Smooth muscle cell (in vitro differentiated cells): ENCODE measurements around the gene MRPL49. TPM values are rescaled to one million over a fixed set of nuclear protein-coding genes. Genes with fewer than 3 reads are reported as not detected.

Source experiments
- DNase-seq: peaks from one replicate; lab custom pipeline; 2025; ENCODE audit not compliant: unreplicated experiment; lab: John Stamatoyannopoulos, UW
- H2AFZ ChIP-seq: fragments of 200-600 bp; sonication (generic); 2 replicates; pipeline ENCODE4 v1.6.0; 2016; ENCODE audit warnings: antibody characterized with exemption, low read depth, mild to moderate bottlenecking
- H3F3A ChIP-seq: fragments of 200-600 bp; sonication (generic); 2 replicates; pipeline ENCODE4 v1.6.0; 2017; ENCODE audit warnings: antibody characterized with exemption, low read depth
- H3K27ac ChIP-seq: fragments of 200-600 bp; sonication (generic); 2 replicates; pipeline ENCODE4 v1.5.1; 2016; ENCODE audit warnings: low read depth, mild to moderate bottlenecking
- H3K27me3 ChIP-seq: fragments of 200-600 bp; sonication (generic); 2 replicates; pipeline ENCODE4 v1.6.1; 2016; ENCODE audit warnings: low read depth, mild to moderate bottlenecking
- H3K36me3 ChIP-seq: fragments of 200-600 bp; sonication (generic); 2 replicates; pipeline ENCODE4 v1.5.1; 2016; ENCODE audit warnings: low read depth
- H3K4me1 ChIP-seq: fragments of 200-600 bp; sonication (generic); 2 replicates; pipeline ENCODE4 v1.5.1; 2016; ENCODE audit warnings: low read depth
- H3K4me2 ChIP-seq: fragments of 200-600 bp; sonication (generic); 2 replicates; pipeline ENCODE4 v1.6.0; 2016; ENCODE audit warnings: mild to moderate bottlenecking
- H3K4me3 ChIP-seq: fragments of 200-600 bp; sonication (generic); 2 replicates; pipeline ENCODE4 v1.5.1; 2016; ENCODE audit warnings: mild to moderate bottlenecking
- H3K79me2 ChIP-seq: fragments of 200-600 bp; sonication (generic); 2 replicates; pipeline ENCODE4 v1.6.0; 2016; ENCODE audit warnings: low read depth, mild to moderate bottlenecking
- H3K9ac ChIP-seq: fragments of 200-600 bp; sonication (generic); 2 replicates; pipeline ENCODE4 v1.6.0; 2016; ENCODE audit warnings: low read depth
- H3K9me3 ChIP-seq: fragments of 200-600 bp; sonication (generic); replicated peaks from 2 replicates; pipeline ENCODE4 v1.5.1; 2016; ENCODE audit warnings: low read depth
- H4K20me1 ChIP-seq: fragments of 200-600 bp; sonication (generic); 2 replicates; pipeline ENCODE4 v1.6.0; 2016; ENCODE audit warnings: low read depth
- WGBS: methylation state at CpG from one replicate; pipeline ENCODE4 v1.1.7; 2016; ENCODE audit warnings: low lambda C conversion rate; 5-methylcytosine and 5-hydroxymethylcytosine counted together
- polyA plus RNA-seq: library from polyadenylated mRNA; unstranded; fragments of >200 nt; fragmentation: Nextera tagmentation; extraction: Ambion mirVana; gene quantifications from 2 replicates; pipeline ENCODE4 v1.2.1, GENCODE V29; 2016
- total RNA-seq: library from RNA; depleted of rRNA; stranded (reverse); fragments of >200 nt; gene quantifications from 2 replicates; pipeline ENCODE4 v1.2.3, GENCODE V29; 2014
- TF ChIP-seq, protein P1 (sequence below): fragments of 200-600 bp; sonication (generic); IDR thresholded peaks from 2 replicates; pipeline ENCODE4 v1.5.1; 2017; ENCODE audit warnings: borderline replicate concordance, mild to moderate bottlenecking, antibody characterized with exemption; ENCODE audit not compliant: insufficient read depth, poor library complexity, severe bottlenecking

Gene MRPL49
- total and polyA plus RNA-seq, 2 experiments from 2014 or later: 43.0 to 55.4 TPM

- H2AFZ ChIP-seq: no peak overlapping the region
- TF ChIP-seq, protein P1, sequence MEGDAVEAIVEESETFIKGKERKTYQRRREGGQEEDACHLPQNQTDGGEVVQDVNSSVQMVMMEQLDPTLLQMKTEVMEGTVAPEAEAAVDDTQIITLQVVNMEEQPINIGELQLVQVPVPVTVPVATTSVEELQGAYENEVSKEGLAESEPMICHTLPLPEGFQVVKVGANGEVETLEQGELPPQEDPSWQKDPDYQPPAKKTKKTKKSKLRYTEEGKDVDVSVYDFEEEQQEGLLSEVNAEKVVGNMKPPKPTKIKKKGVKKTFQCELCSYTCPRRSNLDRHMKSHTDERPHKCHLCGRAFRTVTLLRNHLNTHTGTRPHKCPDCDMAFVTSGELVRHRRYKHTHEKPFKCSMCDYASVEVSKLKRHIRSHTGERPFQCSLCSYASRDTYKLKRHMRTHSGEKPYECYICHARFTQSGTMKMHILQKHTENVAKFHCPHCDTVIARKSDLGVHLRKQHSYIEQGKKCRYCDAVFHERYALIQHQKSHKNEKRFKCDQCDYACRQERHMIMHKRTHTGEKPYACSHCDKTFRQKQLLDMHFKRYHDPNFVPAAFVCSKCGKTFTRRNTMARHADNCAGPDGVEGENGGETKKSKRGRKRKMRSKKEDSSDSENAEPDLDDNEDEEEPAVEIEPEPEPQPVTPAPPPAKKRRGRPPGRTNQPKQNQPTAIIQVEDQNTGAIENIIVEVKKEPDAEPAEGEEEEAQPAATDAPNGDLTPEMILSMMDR: peak; percentile 42
- H3K27me3 ChIP-seq: no peaks in the 10 kb centered on the region
- no peak for DNase-seq
- WGBS: 60% methylated on average over 3 of the region's 3 CpGs
- no peak overlapping the region for H3K27ac ChIP-seq
- peaks cover 7% of the 10 kb centered on the region for H3K4me1 ChIP-seq
- no peak overlapping the region for H3K9ac ChIP-seq
- H3K9me3 ChIP-seq: no peaks in the 10 kb centered on the region
- H3K4me2 ChIP-seq: no peak overlapping the region
- no peaks in the 10 kb centered on the region for H3K36me3 ChIP-seq
- H3F3A ChIP-seq: no peaks in the 10 kb centered on the region
- no peaks in the 10 kb centered on the region for H4K20me1 ChIP-seq
- H3K4me3 ChIP-seq: no peak overlapping the region
- H3K79me2 ChIP-seq: peaks cover 15% of the 10 kb centered on the region
Observed at GRCh38 chr11:65078151-65078550, 44.0 kb upstream of the MRPL49 start.

GRCh38 chr11:65078786-65079342, 43.3 kb upstream of the MRPL49 start:
- WGBS: 95% methylated on average over 9 of the region's 9 CpGs
- H3K9me3 ChIP-seq: no peaks in the 10 kb centered on the region
- no peaks in the 10 kb centered on the region for H4K20me1 ChIP-seq
- H3K27ac ChIP-seq: no peak overlapping the region
- no peak overlapping the region for H3K4me3 ChIP-seq
- no peak overlapping the region for H3K9ac ChIP-seq
- no peak for DNase-seq
- no peaks in the 10 kb centered on the region for H3K36me3 ChIP-seq
- no peak overlapping the region for H2AFZ ChIP-seq
- H3K4me2 ChIP-seq: no peak overlapping the region
- peaks cover 19% of the 10 kb centered on the region for H3K79me2 ChIP-seq
- peaks cover 8% of the 10 kb centered on the region for H3K4me1 ChIP-seq
- TF ChIP-seq, protein P1: no peak
- no peaks in the 10 kb centered on the region for H3K27me3 ChIP-seq
- no peaks in the 10 kb centered on the region for H3F3A ChIP-seq

GRCh38 chr11:65083134-65083833, 38.8 kb upstream of the MRPL49 start:
- H3F3A ChIP-seq: no peaks in the 10 kb centered on the region
- H3K4me3 ChIP-seq: peak overlapping the region; percentile 81
- H3K79me2 ChIP-seq: peaks cover 32% of the 10 kb centered on the region
- peaks cover 11% of the 10 kb centered on the region for H3K4me1 ChIP-seq
- no peak for DNase-seq
- peak overlapping the region; percentile 92 for H2AFZ ChIP-seq
- H3K27ac ChIP-seq: no peak overlapping the region
- peak overlapping the region; percentile 94 for H3K9ac ChIP-seq
- no peaks in the 10 kb centered on the region for H3K27me3 ChIP-seq
- H3K36me3 ChIP-seq: no peaks in the 10 kb centered on the region
- 7% methylated on average over 12 of the region's 13 CpGs for WGBS
- no peaks in the 10 kb centered on the region for H4K20me1 ChIP-seq
- H3K9me3 ChIP-seq: no peaks in the 10 kb centered on the region
- TF ChIP-seq, protein P1: no peak
- H3K4me2 ChIP-seq: peak overlapping the region; percentile 82
